HG02610 (cell line): ENCODE measurements around the gene L1TD1.
"Not testable (repeated sequence)": the region's sequence is repeated elsewhere in the genome, so short reads cannot be mapped to it uniquely, and the experiment has no call there.

ENCODE experiments used
- ATAC-seq: cut with Tn5 transposase; IDR thresholded peaks from one replicate; pipeline ENCODE4 v1.9.1; 2021; ENCODE audit warnings: mild to moderate bottlenecking, moderate library complexity; ENCODE audit not compliant: unreplicated experiment

L1TD1 gene

GRCh38 chr1:62232871-62233278 lies 38.2 kb downstream of the L1TD1 start:
- no peak for ATAC-seq

GRCh38 chr1:62233926-62234450 lies 39.3 kb downstream of the L1TD1 start:
- ATAC-seq: no peak

- no peak for ATAC-seq
Measured at GRCh38 chr1:62234688-62235087, 40.0 kb downstream of the L1TD1 start.

- no peak for ATAC-seq
Measured at GRCh38 chr1:62235576-62235975, 40.9 kb downstream of the L1TD1 start.

- ATAC-seq: no peak
Measured at GRCh38 chr1:62237361-62237760, 42.7 kb downstream of the L1TD1 start.

- no peak for ATAC-seq
Measured at GRCh38 chr1:62237950-62238374, 43.3 kb downstream of the L1TD1 start.

- no peak for ATAC-seq
Measured at GRCh38 chr1:62238507-62238906, 43.9 kb downstream of the L1TD1 start.

- ATAC-seq: not testable (repeated sequence)
Measured at GRCh38 chr1:62239652-62240403, 45.2 kb downstream of the L1TD1 start.

GRCh38 chr1:62240651-62241370 lies 46.2 kb downstream of the L1TD1 start:
- ATAC-seq: no peak

GRCh38 chr1:62241371-62242131 lies 46.9 kb downstream of the L1TD1 start:
- no peak for ATAC-seq

- ATAC-seq: not testable (repeated sequence)
Measured at GRCh38 chr1:62244380-62244779, 49.7 kb downstream of the L1TD1 start.

- no peak for ATAC-seq
Measured at GRCh38 chr1:62245201-62245600, 50.6 kb downstream of the L1TD1 start.

- ATAC-seq: no peak
Measured at GRCh38 chr1:62247391-62248168, 52.9 kb downstream of the L1TD1 start.

- ATAC-seq: no peak
Measured at GRCh38 chr1:62250126-62250726, 55.6 kb downstream of the L1TD1 start.

GRCh38 chr1:62259551-62259950 lies 64.9 kb downstream of the L1TD1 start:
- ATAC-seq: no peak

GRCh38 chr1:62260688-62261087 lies 66.0 kb downstream of the L1TD1 start:
- ATAC-seq: no peak
